ENCODE measurements around the gene FOLR2.
A peak's percentile ranks its signal among the peaks of the same experiment; 100 is the strongest.

FOLR2 gene

GRCh38 chr11:72230764-72231365 lies 14.3 kb downstream of the FOLR2 start:
- no peak for DNase-seq

DNA sequence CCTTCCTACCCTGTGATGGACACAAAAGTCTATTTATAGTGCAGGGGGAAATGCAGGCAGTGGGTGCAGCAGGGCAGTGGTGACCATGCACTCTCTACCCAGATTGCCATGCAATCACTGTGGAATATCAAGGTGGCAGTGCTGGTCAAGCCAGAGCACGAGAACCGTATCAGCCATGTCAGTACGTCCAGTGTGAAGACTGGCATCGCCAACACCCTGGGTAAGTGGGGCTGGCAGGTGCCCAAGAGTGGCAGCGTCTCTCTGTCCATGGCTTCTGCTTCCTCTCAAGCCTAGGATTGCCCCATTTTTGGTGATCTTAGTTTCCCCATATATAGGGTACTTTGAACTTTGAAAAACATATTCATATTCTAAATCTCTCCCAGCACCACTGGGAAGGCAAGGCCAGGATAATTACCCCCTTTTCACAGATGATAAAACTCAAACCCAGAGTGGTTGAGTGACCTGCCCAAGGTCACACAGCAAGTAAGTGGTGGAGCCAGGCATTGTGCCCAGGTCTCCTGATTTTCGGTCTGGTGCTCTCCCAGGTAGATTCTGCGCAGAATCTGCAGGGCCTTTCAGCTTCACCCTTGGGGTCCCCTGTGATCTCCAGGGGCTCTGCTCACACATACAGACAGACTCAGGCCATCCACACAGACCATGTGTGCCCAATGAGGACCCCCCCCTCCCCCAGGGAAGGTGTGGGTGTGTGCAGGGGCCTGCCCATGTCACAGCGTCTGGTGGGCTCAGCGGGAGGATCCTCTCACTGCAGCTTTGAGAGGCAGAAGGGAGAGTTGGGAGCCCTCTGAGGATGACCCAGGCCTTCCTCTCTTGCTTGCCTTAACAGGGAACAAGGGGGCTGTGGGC lies 15.0 kb downstream of the FOLR2 start:
- no peak for DNase-seq

GRCh38 chr11:72232260-72233055 lies 15.9 kb downstream of the FOLR2 start:
- DNase-seq = no peak

GRCh38 chr11:72233056-72233772 lies 16.6 kb downstream of the FOLR2 start:
- no peak for DNase-seq

GRCh38 chr11:72233773-72234513 lies 17.3 kb downstream of the FOLR2 start:
- no peak for DNase-seq

GRCh38 chr11:72234514-72234830 lies 17.9 kb downstream of the FOLR2 start:
- no peak for DNase-seq

- no peak for DNase-seq
Observed at GRCh38 chr11:72234920-72235319, 18.3 kb downstream of the FOLR2 start.

GRCh38 chr11:72235351-72236057 lies 18.9 kb downstream of the FOLR2 start:
- no peak for DNase-seq

- no peak for DNase-seq
Observed at GRCh38 chr11:72236083-72236697, 19.6 kb downstream of the FOLR2 start.

DNA sequence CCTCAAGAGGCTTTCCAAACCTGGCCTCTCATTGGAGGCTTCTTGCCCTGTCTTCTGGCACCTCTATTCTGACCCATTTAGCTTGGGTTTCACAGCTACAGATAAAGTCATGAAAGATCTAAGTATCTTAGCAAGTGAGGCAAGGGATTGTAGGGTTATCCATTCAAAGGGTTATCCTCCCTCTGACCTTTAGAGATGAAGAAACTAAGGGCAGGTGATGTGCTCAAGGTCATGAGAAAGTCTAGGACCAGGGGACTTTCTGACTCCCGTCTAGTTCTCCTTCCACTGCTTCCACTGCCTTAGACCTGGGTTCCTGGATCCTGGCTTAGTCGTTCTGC lies 20.1 kb downstream of the FOLR2 start:
- no peak for DNase-seq

GRCh38 chr11:72237112-72237931 lies 20.7 kb downstream of the FOLR2 start:
- no peak for DNase-seq

DNA sequence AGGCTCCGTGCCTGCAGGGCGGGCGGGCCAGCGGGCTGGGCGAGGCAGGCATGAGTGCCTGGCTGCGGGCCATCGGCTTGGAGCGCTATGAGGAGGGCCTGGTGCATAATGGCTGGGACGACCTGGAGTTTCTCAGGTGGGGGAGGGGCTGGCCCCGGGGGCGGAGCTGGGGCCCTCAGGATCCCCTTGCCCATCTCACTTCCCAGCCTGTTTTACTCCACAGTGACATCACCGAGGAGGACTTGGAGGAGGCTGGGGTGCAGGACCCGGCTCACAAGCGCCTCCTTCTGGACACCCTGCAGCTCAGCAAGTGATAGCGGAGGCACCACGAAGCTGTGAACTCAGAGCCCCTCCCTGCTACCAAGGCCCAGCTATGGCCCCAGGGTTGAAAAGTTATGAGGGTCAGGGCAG lies 21.5 kb downstream of the FOLR2 start:
- peak; percentile 70 for DNase-seq

- DNase-seq = no peak
Observed at GRCh38 chr11:72238492-72239312, 22.1 kb downstream of the FOLR2 start.

DNA sequence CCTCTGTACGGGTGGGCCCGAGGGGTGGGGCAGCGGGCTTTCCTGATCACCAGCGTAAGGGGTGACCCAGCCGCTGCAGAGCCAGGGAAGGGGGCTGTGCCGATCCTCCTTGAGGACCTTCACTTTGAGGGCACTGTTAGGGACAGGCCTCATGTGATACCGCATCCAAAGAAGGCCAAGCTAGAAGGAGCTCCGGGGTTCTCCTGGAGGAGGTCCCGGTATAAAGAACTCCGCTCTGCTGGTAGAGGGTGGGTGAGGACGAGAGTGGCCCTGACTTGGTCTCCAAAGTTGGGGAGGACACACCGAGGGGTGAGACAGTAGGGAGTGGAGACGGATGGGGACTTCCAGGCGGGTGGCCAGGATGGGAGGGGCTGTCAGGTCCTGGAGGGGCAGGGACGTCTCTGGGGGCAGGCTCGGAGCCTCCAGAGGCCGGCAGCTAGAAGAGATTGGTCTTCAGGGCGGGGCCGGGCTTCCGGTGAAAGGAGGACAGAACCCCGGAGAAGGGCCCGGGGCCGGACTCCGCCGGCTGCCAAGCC lies 22.8 kb downstream of the FOLR2 start:
- peak; percentile 33 for DNase-seq

DNA sequence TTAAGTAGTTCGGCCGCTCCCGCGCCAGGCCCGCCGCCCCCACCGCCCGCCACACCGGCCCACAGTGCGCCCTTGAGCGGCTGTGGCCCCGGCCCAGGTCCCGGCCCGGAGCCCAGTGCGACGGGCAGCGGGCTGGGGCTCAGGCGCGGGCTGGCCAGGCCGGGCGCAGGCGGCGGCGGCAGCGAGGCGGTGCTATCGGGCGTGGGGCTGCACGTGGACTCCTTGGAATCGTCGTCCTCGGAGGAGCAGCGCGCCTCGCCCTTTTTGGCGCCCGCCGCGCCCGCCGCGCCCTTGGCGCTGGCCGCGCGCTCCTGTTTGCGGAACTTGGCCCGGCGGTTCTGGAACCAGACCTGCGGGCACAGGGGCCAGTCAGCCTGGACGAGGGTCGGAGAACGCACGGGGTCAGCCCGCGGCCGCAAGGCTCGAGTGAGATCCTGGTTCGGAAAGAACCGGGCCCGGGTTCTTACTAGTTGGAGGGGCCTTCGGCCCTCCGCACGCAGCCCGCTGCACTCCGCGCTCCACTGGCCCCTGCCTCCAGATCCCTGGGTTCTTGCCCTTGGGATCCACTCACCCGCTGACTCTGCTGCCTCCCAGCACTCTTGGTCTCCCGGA lies 23.4 kb downstream of the FOLR2 start:
- peak; percentile 67 for DNase-seq

- DNase-seq = peak; percentile 25
Observed at GRCh38 chr11:72240461-72241290, 24.1 kb downstream of the FOLR2 start.

GRCh38 chr11:72241291-72241781 lies 24.7 kb downstream of the FOLR2 start:
- DNase-seq = no peak

DNA sequence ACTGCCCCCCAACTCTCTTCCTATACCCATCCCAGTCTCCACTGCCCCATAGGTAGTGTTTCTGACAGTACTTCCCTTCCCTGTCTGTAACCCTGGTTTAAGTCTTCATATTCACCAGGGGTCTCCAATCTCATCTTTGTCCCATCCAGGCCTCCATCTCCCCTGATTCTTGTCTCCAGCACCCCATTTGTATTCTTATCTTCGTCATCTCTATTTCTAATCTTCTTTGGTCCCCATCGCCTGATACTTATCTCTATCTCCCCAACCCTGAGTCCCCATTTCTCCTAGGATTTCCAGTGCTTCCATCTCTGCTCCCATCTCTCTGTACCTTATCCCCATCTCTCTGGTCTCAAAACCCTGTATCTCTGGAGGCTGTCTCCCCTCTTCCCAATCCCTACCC lies 25.5 kb downstream of the FOLR2 start:
- DNase-seq = no peak

Data from hematopoietic multipotent progenitor cell treated with erythropoietin and hydrocortisone succinate and interleukin-3 and kit ligand, for 8 days (in vitro differentiated cells).